Epithelial cell of proximal tubule (primary cell): ENCODE measurements around the gene NELL2. TPM values are rescaled to one million over a fixed set of nuclear protein-coding genes. Genes with fewer than 3 reads are reported as not detected.

Experiments used
- DNase-seq: peaks from one replicate; pipeline ENCODE4 v3.0.0-alpha.2; 2011; ENCODE audit warnings: low read depth
- H3K4me3 ChIP-seq: 2 replicates; pipeline ENCODE4 v1.5.1; 2011; ENCODE audit warnings: low read depth, mild to moderate bottlenecking, low read length
- total RNA-seq: library from RNA; depleted of rRNA; stranded (reverse); fragments of >200 nt; gene quantifications from 2 replicates; pipeline ENCODE4 v1.2.3, GENCODE V29; 2015
- TF ChIP-seq, protein P1 (sequence below): conservative IDR thresholded peaks from 2 replicates; pipeline ENCODE4 v1.5.1; 2012; ENCODE audit warnings: low read depth, mild to moderate bottlenecking, low read length

The NELL2 gene
- total RNA-seq, 1 donor from 2014 or later = 0.46 TPM

DNA sequence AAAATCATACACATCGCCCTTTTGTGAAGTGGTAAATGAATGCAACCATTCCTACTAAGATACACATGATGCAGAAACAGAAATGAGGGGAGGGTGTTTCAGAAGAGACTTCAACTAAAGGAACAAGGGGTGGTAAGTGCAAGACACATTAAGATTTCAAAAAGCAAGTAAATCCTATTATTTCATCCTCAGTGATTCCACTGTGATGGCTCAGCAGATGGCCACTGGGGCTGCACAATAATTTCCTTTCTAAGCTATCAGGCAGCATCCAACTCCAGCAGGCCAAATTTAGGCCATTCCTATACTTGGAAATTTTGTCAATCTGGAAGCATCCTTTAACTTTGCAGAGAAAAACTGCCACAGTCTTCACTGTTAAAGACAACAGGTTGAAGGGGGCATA is 272.4 kb downstream of the NELL2 start:
- TF ChIP-seq, protein P1, sequence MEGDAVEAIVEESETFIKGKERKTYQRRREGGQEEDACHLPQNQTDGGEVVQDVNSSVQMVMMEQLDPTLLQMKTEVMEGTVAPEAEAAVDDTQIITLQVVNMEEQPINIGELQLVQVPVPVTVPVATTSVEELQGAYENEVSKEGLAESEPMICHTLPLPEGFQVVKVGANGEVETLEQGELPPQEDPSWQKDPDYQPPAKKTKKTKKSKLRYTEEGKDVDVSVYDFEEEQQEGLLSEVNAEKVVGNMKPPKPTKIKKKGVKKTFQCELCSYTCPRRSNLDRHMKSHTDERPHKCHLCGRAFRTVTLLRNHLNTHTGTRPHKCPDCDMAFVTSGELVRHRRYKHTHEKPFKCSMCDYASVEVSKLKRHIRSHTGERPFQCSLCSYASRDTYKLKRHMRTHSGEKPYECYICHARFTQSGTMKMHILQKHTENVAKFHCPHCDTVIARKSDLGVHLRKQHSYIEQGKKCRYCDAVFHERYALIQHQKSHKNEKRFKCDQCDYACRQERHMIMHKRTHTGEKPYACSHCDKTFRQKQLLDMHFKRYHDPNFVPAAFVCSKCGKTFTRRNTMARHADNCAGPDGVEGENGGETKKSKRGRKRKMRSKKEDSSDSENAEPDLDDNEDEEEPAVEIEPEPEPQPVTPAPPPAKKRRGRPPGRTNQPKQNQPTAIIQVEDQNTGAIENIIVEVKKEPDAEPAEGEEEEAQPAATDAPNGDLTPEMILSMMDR = no peak
- H3K4me3 ChIP-seq = no peak overlapping the region
- DNase-seq = no peak

DNA sequence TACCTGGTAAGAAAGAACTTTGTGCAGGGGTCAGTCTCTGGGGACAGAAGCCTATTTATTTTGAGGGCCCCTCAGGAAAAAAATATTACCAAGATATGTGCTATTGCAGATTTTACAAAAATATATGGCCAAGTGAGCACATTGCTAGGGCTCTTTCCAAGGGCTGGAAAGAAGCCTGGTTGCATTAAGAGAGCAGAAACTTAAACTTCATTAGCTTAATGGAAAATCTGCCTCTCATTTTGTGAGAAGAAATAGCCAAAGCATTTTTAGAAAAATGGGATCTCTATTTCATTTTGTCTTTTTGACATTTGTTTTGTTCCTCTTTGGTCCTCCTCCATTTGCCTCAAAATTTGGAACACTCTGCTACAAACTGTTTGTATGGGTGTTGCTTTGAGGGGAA is 283.5 kb downstream of the NELL2 start:
- H3K4me3 ChIP-seq = no peak overlapping the region
- no peak for DNase-seq
- TF ChIP-seq, protein P1 = no peak

DNA sequence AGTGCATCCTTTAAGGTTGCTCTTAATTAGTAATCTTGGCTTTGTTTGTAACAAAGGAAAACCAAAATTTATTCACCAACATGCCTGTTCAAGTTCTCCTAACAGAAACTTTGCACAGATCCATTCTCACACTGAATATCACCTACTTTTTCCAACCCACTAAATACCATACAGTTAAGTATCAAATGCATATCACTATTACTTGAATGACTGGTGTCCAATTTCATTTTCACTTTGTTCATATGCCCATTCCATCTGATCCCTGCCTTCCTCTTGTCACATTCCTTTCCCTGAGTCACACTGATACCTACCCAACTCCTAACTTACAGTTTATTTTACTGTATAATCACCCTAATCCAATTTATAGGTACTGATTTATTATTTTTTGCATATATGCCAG is 286.4 kb downstream of the NELL2 start:
- H3K4me3 ChIP-seq = no peak overlapping the region
- TF ChIP-seq, protein P1 = no peak
- DNase-seq = no peak

DNA sequence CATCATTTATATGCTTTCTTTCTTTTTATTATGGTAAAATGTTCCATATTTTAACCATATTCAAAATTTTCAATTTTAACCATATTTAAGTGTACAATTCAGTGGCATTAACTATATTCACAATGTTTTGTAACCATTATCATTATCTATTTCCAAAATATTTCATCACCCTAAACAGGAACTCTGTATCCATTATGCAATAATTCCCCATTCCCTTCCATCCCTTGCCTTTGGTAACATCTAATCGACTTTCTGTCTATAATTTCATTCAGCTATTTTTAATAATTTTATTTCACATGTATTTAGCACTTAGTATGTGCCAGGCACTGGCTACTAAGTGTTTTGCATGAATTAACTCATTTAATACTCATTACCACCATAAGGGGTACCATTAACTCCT is 287.5 kb downstream of the NELL2 start:
- DNase-seq = no peak
- TF ChIP-seq, protein P1 = no peak
- H3K4me3 ChIP-seq = no peak overlapping the region

DNA sequence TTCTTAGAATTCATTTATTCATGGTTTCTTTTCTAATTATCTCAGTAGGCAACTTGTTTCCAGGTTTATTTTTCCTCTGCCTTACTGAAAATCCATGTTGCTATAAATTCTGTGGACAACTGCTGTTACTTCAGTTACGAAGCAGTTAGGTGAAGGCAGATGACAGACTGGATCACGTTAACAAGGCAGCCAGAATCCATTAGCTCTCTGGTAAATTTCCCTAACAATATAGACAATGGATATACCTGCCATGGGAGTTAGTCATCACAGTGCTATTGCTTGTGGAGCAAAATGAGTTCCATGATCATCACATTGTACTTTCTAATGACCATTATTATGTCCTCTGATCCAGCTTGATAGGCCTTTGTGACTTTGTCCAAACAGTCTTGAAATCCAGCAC is 291.5 kb downstream of the NELL2 start:
- H3K4me3 ChIP-seq = no peak overlapping the region
- TF ChIP-seq, protein P1 = no peak
- DNase-seq = no peak

DNA sequence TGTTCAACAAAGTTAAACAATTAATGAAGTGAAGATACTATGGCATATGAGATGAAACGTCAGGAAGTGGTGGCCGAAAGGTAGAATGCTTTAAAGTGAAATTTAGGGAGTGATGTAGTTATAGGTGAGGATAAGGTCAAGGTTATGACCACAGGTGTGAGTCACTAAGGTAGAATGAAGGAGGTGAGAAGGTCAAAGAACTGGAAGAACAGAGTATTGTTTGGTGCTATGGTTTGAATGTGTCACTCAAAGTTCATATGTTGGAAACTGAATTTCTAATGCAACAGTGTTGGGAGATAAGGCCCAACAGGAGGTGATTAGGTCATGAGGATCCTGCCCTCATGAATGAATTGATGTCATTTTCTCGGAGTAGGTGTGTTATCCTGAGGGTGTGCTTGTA is 293.6 kb downstream of the NELL2 start:
- no peak for DNase-seq
- H3K4me3 ChIP-seq = no peak overlapping the region
- TF ChIP-seq, protein P1 = no peak

DNA sequence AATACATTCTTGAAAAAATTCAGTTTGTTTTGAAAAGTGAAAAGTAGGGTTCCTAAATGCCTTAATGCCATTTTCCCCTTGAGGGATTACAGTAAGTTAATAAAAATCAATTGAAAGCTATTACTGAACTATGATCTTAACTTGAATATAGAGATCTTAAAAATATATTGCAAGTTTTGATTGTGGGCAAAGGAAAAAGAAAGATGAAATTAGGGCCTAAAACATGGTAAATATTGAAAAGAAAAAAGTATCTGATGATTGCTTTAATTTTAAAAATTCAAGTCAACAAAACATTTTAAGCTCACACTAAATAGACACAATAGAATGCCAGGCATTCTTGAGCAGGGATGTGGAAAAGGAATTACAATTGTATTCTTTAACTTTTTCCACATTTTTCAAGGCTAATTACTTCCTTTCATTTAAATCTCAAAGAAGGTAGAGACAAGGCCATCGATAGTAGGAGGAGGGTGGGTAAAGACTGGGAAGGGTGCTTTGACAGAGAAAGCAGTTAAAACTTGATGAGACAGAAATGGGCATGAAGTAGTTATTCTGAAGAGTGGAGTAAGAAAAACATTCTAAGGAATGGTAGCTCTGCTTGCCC is 294.4 kb downstream of the NELL2 start:
- DNase-seq = no peak
- TF ChIP-seq, protein P1 = no peak

More for the DNA sequence above, 294.4 kb downstream of the NELL2 start:
- no peak overlapping the region for H3K4me3 ChIP-seq
